Astrocyte (in vitro differentiated cells and primary cell): ENCODE measurements around the gene HS6ST3. TPM values are rescaled to one million over a fixed set of nuclear protein-coding genes. Genes with fewer than 3 reads are reported as not detected.

ENCODE experiments used
- DNase-seq: peaks from one replicate; pipeline ENCODE4 v3.0.0-alpha.2; 2010; ENCODE audit warnings: low read depth
- FAIRE-seq: peaks from 2 replicates; lab custom pipeline; 2011; peaks lifted over from hg19 to GRCh38; lab: Jason Lieb, UNC
- H2AFZ ChIP-seq: 2 replicates; pipeline ENCODE4 v1.6.0; 2012; ENCODE audit warnings: low read depth, low read length, inconsistent platforms
- H3K27ac ChIP-seq: 2 replicates; pipeline ENCODE4 v1.5.1; 2011; ENCODE audit warnings: low read depth, low read length, inconsistent platforms
- H3K27me3 ChIP-seq: 2 replicates; pipeline ENCODE4 v1.6.0; 2011; ENCODE audit warnings: low read length, inconsistent platforms; ENCODE audit not compliant: insufficient read depth
- H3K36me3 ChIP-seq: 2 replicates; pipeline ENCODE4 v1.5.1; 2011; ENCODE audit warnings: low read length, inconsistent platforms; ENCODE audit not compliant: insufficient read depth
- H3K4me1 ChIP-seq: 2 replicates; pipeline ENCODE4 v1.5.1; 2011; ENCODE audit warnings: low read length, inconsistent platforms; ENCODE audit not compliant: insufficient read depth
- H3K4me2 ChIP-seq: 2 replicates; pipeline ENCODE4 v1.6.0; 2012; ENCODE audit warnings: low read length, inconsistent platforms
- H3K4me3 ChIP-seq: 2 replicates; pipeline ENCODE4 v1.5.1; 2011; ENCODE audit warnings: low read depth, mild to moderate bottlenecking, low read length, inconsistent platforms; ENCODE audit not compliant: insufficient read depth
- H3K79me2 ChIP-seq: 2 replicates; pipeline ENCODE4 v1.6.0; 2012; ENCODE audit warnings: mild to moderate bottlenecking, low read length, inconsistent platforms; ENCODE audit not compliant: insufficient read depth
- H3K9ac ChIP-seq: 2 replicates; pipeline ENCODE4 v1.6.0; 2012; ENCODE audit warnings: mild to moderate bottlenecking, low read length, inconsistent platforms
- H3K9me3 ChIP-seq: 2 replicates; pipeline ENCODE4 v1.5.1; 2012; ENCODE audit warnings: low read depth, mild to moderate bottlenecking, low read length, inconsistent platforms; ENCODE audit not compliant: insufficient read depth
- H4K20me1 ChIP-seq: 2 replicates; pipeline ENCODE4 v1.6.0; 2012; ENCODE audit warnings: low read length, inconsistent platforms; ENCODE audit not compliant: insufficient read depth
- H3K27ac Mint-ChIP-seq: one replicate; pipeline ENCODE4 v1.8.0; 2021; ENCODE audit warnings: mild to moderate bottlenecking, mixed read lengths; ENCODE audit not compliant: unreplicated experiment
- H3K27me3 Mint-ChIP-seq: one replicate; pipeline ENCODE4 v1.8.0; 2021; ENCODE audit warnings: low read depth, mixed read lengths; ENCODE audit not compliant: unreplicated experiment
- H3K36me3 Mint-ChIP-seq: one replicate; pipeline ENCODE4 v1.8.0; 2021; ENCODE audit warnings: low read depth, mixed read lengths; ENCODE audit not compliant: unreplicated experiment
- H3K4me1 Mint-ChIP-seq: one replicate; pipeline ENCODE4 v1.8.0; 2021; ENCODE audit warnings: low read depth, mixed read lengths; ENCODE audit not compliant: unreplicated experiment
- H3K4me3 Mint-ChIP-seq: one replicate; pipeline ENCODE4 v1.8.0; 2021; ENCODE audit warnings: mild to moderate bottlenecking, moderate library complexity, mixed read lengths; ENCODE audit not compliant: unreplicated experiment
- H3K9me3 Mint-ChIP-seq: one replicate; pipeline ENCODE4 v1.8.0; 2021; ENCODE audit warnings: mild to moderate bottlenecking, mixed read lengths; ENCODE audit not compliant: unreplicated experiment
- CTCF ChIP-seq: IDR thresholded peaks from 2 replicates; pipeline ENCODE4 v1.5.1; 2011; ENCODE audit warnings: low read depth, mild to moderate bottlenecking, inconsistent platforms, low read length, moderate library complexity; ENCODE audit not compliant: insufficient read depth
- EZH2 ChIP-seq: IDR thresholded peaks from 2 replicates; pipeline ENCODE4 v1.6.1; 2012; ENCODE audit warnings: mild to moderate bottlenecking, low read length, inconsistent platforms; ENCODE audit not compliant: insufficient read depth
- microRNA-seq: library from miRNA; unstranded; fragments of <30 nt; microRNA quantifications from one replicate; pipeline ENCODE4 v1.2.0, GENCODE V29; 2020
- total RNA-seq: library from RNA; stranded (reverse); gene quantifications from 2 replicates; pipeline ENCODE4 v1.2.1, GENCODE V29; 2021

HS6ST3 gene
- total RNA-seq, 1 donor from 2014 or later: 0.07 TPM

- Mint-ChIP-seq H3K36me3 (no peaks in the 10 kb centered on the region), H3K4me1 (no peaks in the 10 kb centered on the region), H3K9me3 (peaks cover 3% of the 10 kb centered on the region), H3K4me3 (no peak overlapping the region), H3K27ac (no peak overlapping the region), H3K27me3 (no peaks in the 10 kb centered on the region)
- H3K9me3 ChIP-seq: no peaks in the 10 kb centered on the region
- H3K4me2 ChIP-seq: no peak overlapping the region
- H3K27me3 ChIP-seq: no peaks in the 10 kb centered on the region
- DNase-seq (no peak), FAIRE-seq (no peak)
- H3K9ac ChIP-seq: no peak overlapping the region
- no peaks in the 10 kb centered on the region for H3K36me3 ChIP-seq
- H3K27ac ChIP-seq: no peak overlapping the region
- TF ChIP-seq EZH2 (no peak), CTCF (no peak)
- H3K79me2 ChIP-seq: no peaks in the 10 kb centered on the region
- no peaks in the 10 kb centered on the region for H4K20me1 ChIP-seq
- no peaks in the 10 kb centered on the region for H3K4me1 ChIP-seq
- no peak overlapping the region for H2AFZ ChIP-seq
- no peak overlapping the region for H3K4me3 ChIP-seq
These were observed 790.5 kb downstream of the HS6ST3 start for GRCh38 chr13:96880419-96880818.

Small RNA genes within 50 kb of the gene (microRNA-seq; reads per million reads assigned to microRNA genes)
- gene MIR4501: not detected

Other genes starting within 250 kb of the HS6ST3 start
- gene UGGT2, start 36.7 kb upstream of the HS6ST3 start, total RNA-seq: 36.1 and 36.2 TPM in 2 replicates